SU-DHL-6 (cell line): ENCODE measurements around the gene HMCN2.

Experiments
- H2AFZ ChIP-seq: fragments of 200-600 bp; sonication (generic); 2 replicates; pipeline ENCODE4 v1.6.1; 2014; ENCODE audit warnings: low read depth, mild to moderate bottlenecking, moderate library complexity, mixed read lengths, antibody characterized with exemption, low read length; ENCODE audit not compliant: severe bottlenecking
- H3F3A ChIP-seq: fragments of 200-600 bp; shearing (Covaris generic); 2 replicates; pipeline ENCODE4 v1.6.0; 2016; ENCODE audit warnings: antibody characterized with exemption, mild to moderate bottlenecking; ENCODE audit not compliant: insufficient read depth
- H3K27ac ChIP-seq: fragments of 200-600 bp; sonication (generic); 2 replicates; pipeline ENCODE4 v1.5.1; 2016; ENCODE audit warnings: low read depth, mild to moderate bottlenecking, low read length, moderate library complexity, mixed read lengths
- H3K27me3 ChIP-seq: fragments of 200-600 bp; sonication (generic), shearing (Covaris generic); 2 replicates; pipeline ENCODE4 v1.6.0; 2014; ENCODE audit warnings: mild to moderate bottlenecking, low read length
- H3K36me3 ChIP-seq: fragments of 200-600 bp; sonication (generic); 2 replicates; pipeline ENCODE4 v1.6.1; 2014; ENCODE audit warnings: mild to moderate bottlenecking, low read length, mixed read lengths
- H3K4me2 ChIP-seq: fragments of 300-600, 200-600 bp; shearing (Covaris generic), sonication (generic); 2 replicates; pipeline ENCODE4 v1.6.0; 2014; ENCODE audit warnings: low read length, low read depth, mild to moderate bottlenecking; ENCODE audit not compliant: poor library complexity, severe bottlenecking
- H3K4me3 ChIP-seq: fragments of 200-600 bp; sonication (generic); 2 replicates; pipeline ENCODE4 v1.5.1; 2014; ENCODE audit warnings: antibody characterized with exemption, low read length, mild to moderate bottlenecking, mixed read lengths; ENCODE audit not compliant: insufficient read depth, poor library complexity, severe bottlenecking
- H3K79me2 ChIP-seq: fragments of 200-600 bp; sonication (generic); 2 replicates; pipeline ENCODE4 v1.6.1; 2014; ENCODE audit warnings: mild to moderate bottlenecking, low read length, moderate library complexity; ENCODE audit not compliant: insufficient read depth
- H3K9ac ChIP-seq: fragments of 200-600 bp; sonication (generic); 2 replicates; pipeline ENCODE4 v1.7.0; 2014; ENCODE audit warnings: mild to moderate bottlenecking, low read length
- H3K9me2 ChIP-seq: fragments of 200-600 bp; sonication (generic); replicated peaks from 2 replicates; pipeline ENCODE4 v1.6.1; 2014; ENCODE audit warnings: low read length; ENCODE audit not compliant: insufficient read depth
- H3K9me3 ChIP-seq: fragments of 200-600 bp; sonication (generic); 2 replicates; pipeline ENCODE4 v1.6.1; 2014; ENCODE audit warnings: low read length, mixed read lengths; ENCODE audit not compliant: insufficient read depth
- H4K20me1 ChIP-seq: fragments of 200-600 bp; sonication (generic); 2 replicates; pipeline ENCODE4 v1.6.1; 2014; ENCODE audit warnings: low read depth, mild to moderate bottlenecking, antibody characterized with exemption, low read length, moderate library complexity, mixed read lengths
- CTCF ChIP-seq: fragments of 200-600 bp; sonication (generic); IDR thresholded peaks from one replicate; pipeline ENCODE4 v1.5.1; 2017; ENCODE audit warnings: antibody characterized with exemption, mild to moderate bottlenecking, low read length, moderate library complexity; ENCODE audit not compliant: insufficient read depth, poor library complexity, severe bottlenecking
- EZH2phosphoT487 ChIP-seq: fragments of 200-600 bp; sonication (generic), shearing (Covaris generic); conservative IDR thresholded peaks from 2 replicates; pipeline ENCODE4 v1.6.1; 2018; ENCODE audit warnings: mild to moderate bottlenecking, antibody characterized with exemption, low read length, moderate library complexity, mixed read lengths

Gene HMCN2

DNA sequence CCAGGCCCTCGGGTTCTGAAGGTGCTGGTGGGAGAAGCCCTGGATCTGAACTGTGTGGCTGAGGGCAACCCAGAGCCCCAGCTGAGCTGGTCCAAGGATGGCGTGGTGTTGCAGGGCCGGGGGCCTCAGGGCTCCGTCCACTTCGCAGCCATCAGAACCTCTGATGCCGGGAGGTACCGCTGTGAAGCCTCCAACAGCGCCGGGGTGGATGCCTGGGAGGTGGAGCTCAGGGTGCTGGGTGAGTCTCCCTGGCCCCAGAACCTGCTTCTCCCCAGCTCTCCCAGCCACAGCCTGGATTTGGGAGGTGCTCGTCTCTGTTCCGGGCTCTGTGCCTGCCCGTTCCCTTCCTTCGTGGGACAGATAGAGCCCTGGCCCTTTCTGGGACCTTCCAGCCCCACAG, 75.6 kb downstream of the HMCN2 start:
- Histone ChIP-seq H3K27me3 (no peaks in the 10 kb centered on the region), H4K20me1 (no peaks in the 10 kb centered on the region), H3K9me2 (no peaks in the 10 kb centered on the region), H3K36me3 (no peaks in the 10 kb centered on the region), H3K9me3 (no peaks in the 10 kb centered on the region), H3K79me2 (no peaks in the 10 kb centered on the region), H3F3A (no peaks in the 10 kb centered on the region), H3K27ac (no peak overlapping the region), H3K9ac (no peak overlapping the region), H3K4me3 (no peak overlapping the region), H3K4me2 (no peak overlapping the region), H2AFZ (no peak overlapping the region)
- TF ChIP-seq CTCF (no peak), EZH2phosphoT487 (no peak)

GRCh38 chr9:130341839-130342713, 76.5 kb downstream of the HMCN2 start:
- Histone ChIP-seq H4K20me1 (no peaks in the 10 kb centered on the region), H3K36me3 (no peaks in the 10 kb centered on the region), H3K9me3 (no peaks in the 10 kb centered on the region), H3K79me2 (no peaks in the 10 kb centered on the region), H3K27ac (no peak overlapping the region), H3K4me3 (no peak overlapping the region), H2AFZ (no peak overlapping the region), H3K27me3 (no peaks in the 10 kb centered on the region), H3F3A (no peaks in the 10 kb centered on the region), H3K9ac (no peak overlapping the region), H3K4me2 (no peak overlapping the region), H3K9me2 (no peaks in the 10 kb centered on the region)
- TF ChIP-seq EZH2phosphoT487 (no peak), CTCF (no peak)

- no peak overlapping the region for H2AFZ ChIP-seq
- H4K20me1 ChIP-seq: no peaks in the 10 kb centered on the region
- no peaks in the 10 kb centered on the region for H3K79me2 ChIP-seq
- H3K36me3 ChIP-seq: no peaks in the 10 kb centered on the region
- H3K4me2 ChIP-seq: no peak overlapping the region
- no peaks in the 10 kb centered on the region for H3F3A ChIP-seq
- H3K27ac ChIP-seq: no peak overlapping the region
- H3K4me3 ChIP-seq: no peak overlapping the region
- no peaks in the 10 kb centered on the region for H3K9me2 ChIP-seq
- no peak for TF ChIP-seq EZH2phosphoT487
- TF ChIP-seq CTCF: no peak
- no peaks in the 10 kb centered on the region for H3K9me3 ChIP-seq
- no peaks in the 10 kb centered on the region for H3K27me3 ChIP-seq
- H3K9ac ChIP-seq: no peak overlapping the region
Observed at GRCh38 chr9:130342714-130343085, 77.1 kb downstream of the HMCN2 start.
